CD14-positive monocyte (primary cell): Measurements from ENCODE around the gene MCF2L. TPM values are rescaled to one million over a fixed set of nuclear protein-coding genes. Genes with fewer than 3 reads are reported as not detected.

ENCODE experiments used
- DNase-seq, 3 donors: peaks; one replicate each; pipeline ENCODE4 v3.0.0-alpha.2; 2011 to 2022
- H2AFZ ChIP-seq: 2 replicates; pipeline ENCODE4 v1.6.0; 2012; ENCODE audit warnings: mild to moderate bottlenecking, low read depth, low read length, inconsistent platforms; ENCODE audit not compliant: insufficient read depth, poor library complexity, severe bottlenecking
- H3K27ac ChIP-seq, 2 donors: 1 replicate in 1 of 2; 2 replicates in 1 of 2; pipeline ENCODE4 v1.5.1; 2012 to 2013; ENCODE audit warnings: low read length in 2 of 2, control low read depth in 1 of 2, inconsistent platforms in 1 of 2, low read depth in 1 of 2, mild to moderate bottlenecking in 1 of 2
- H3K27me3 ChIP-seq, 2 donors: one replicate each; pipeline versions ENCODE4 v1.6.0 to v1.6.1; 2011 to 2013; ENCODE audit warnings: low read length in 2 of 2; ENCODE audit not compliant: control insufficient read depth in 2 of 2, insufficient read depth in 2 of 2
- H3K36me3 ChIP-seq, 2 donors: replicated peaks in 1 of 2; 1 replicate in 1 of 2; 2 replicates in 1 of 2; pipeline versions ENCODE4 v1.5.1 to v1.6.1; 2012 to 2013; ENCODE audit warnings: low read length in 2 of 2, control low read depth in 1 of 2, inconsistent platforms in 1 of 2, mild to moderate bottlenecking in 1 of 2; ENCODE audit not compliant: insufficient read depth in 2 of 2, control insufficient read depth in 1 of 2
- H3K4me1 ChIP-seq, 2 donors: 1 replicate in 1 of 2; 2 replicates in 1 of 2; pipeline versions ENCODE4 v1.5.1 to v1.6.1; 2012 to 2013; ENCODE audit warnings: low read length in 2 of 2, control low read depth in 1 of 2, inconsistent platforms in 1 of 2, mild to moderate bottlenecking in 1 of 2, moderate library complexity in 1 of 2; ENCODE audit not compliant: insufficient read depth in 2 of 2, control insufficient read depth in 1 of 2
- H3K4me2 ChIP-seq: replicated peaks from 2 replicates; pipeline ENCODE3; 2012; ENCODE audit warnings: low read length, moderate library complexity, mild to moderate bottlenecking; ENCODE audit not compliant: poor library complexity, severe bottlenecking; ENCODE audit errors: extremely low read depth
- H3K4me3 ChIP-seq, 3 experiments: fragments of 200-600 bp in 1 of 3; sonication (generic) in 1 of 3; replicated peaks in 1 of 3; 1 replicate in 2 of 3; 2 replicates in 1 of 3; pipeline ENCODE4 v1.5.1; 2011 to 2013; ENCODE audit warnings: low read length in 3 of 3, mild to moderate bottlenecking in 3 of 3, control low read depth in 2 of 3, low read depth in 2 of 3, inconsistent platforms in 1 of 3, moderate library complexity in 1 of 3
- H3K79me2 ChIP-seq: 2 replicates; pipeline ENCODE4 v1.6.0; 2012; ENCODE audit warnings: mild to moderate bottlenecking, control low read depth, inconsistent platforms, low read length, moderate library complexity; ENCODE audit not compliant: insufficient read depth
- H3K9ac ChIP-seq: 2 replicates; pipeline ENCODE4 v1.6.0; 2017; ENCODE audit warnings: low read length, mild to moderate bottlenecking; ENCODE audit not compliant: insufficient read depth, poor library complexity, severe bottlenecking
- H3K9me3 ChIP-seq, 2 donors: replicated peaks in 1 of 2; 1 replicate in 1 of 2; 2 replicates in 1 of 2; pipeline versions ENCODE4 v1.5.1 to v1.6.1; 2012 to 2013; ENCODE audit warnings: low read length in 2 of 2, control low read depth in 1 of 2; ENCODE audit not compliant: control insufficient read depth in 1 of 2, insufficient read depth in 1 of 2
- H4K20me1 ChIP-seq: 2 replicates; pipeline ENCODE4 v1.6.0; 2012; ENCODE audit warnings: mild to moderate bottlenecking, low read length, control low read depth, moderate library complexity; ENCODE audit not compliant: insufficient read depth
- H3K27ac Mint-ChIP-seq, 7 donors: one replicate each; pipeline ENCODE4 v1.8.0; 2020; ENCODE audit warnings: mild to moderate bottlenecking in 7 of 7, mixed read lengths in 7 of 7, moderate library complexity in 6 of 7, inconsistent platforms in 2 of 7
- H3K27me3 Mint-ChIP-seq, 3 donors: one replicate each; pipeline ENCODE4 v1.8.0; 2021 to 2022; ENCODE audit warnings: low read depth in 3 of 3, mild to moderate bottlenecking in 3 of 3, mixed read lengths in 3 of 3, moderate library complexity in 3 of 3, inconsistent platforms in 1 of 3
- H3K36me3 Mint-ChIP-seq, 2 donors: one replicate each; pipeline ENCODE4 v1.8.0; 2020; ENCODE audit warnings: mixed read lengths in 2 of 2, inconsistent platforms in 1 of 2, mild to moderate bottlenecking in 1 of 2
- H3K4me1 Mint-ChIP-seq: one replicate; pipeline ENCODE4 v1.8.0; 2020; ENCODE audit warnings: mild to moderate bottlenecking, mixed read lengths
- H3K4me3 Mint-ChIP-seq, 2 donors: one replicate each; pipeline ENCODE4 v1.8.0; 2020; ENCODE audit warnings: mild to moderate bottlenecking in 2 of 2, mixed read lengths in 2 of 2, moderate library complexity in 1 of 2
- H3K9me3 Mint-ChIP-seq, 7 donors: one replicate each; pipeline ENCODE4 v1.8.0; 2020 to 2022; ENCODE audit warnings: mixed read lengths in 7 of 7, mild to moderate bottlenecking in 6 of 7, moderate library complexity in 6 of 7, inconsistent platforms in 2 of 7
- WGBS: methylation state at CpG from one replicate; pipeline ENCODE4 v1.1.5; 2013; ENCODE audit warnings: missing lambda C conversion rate; ENCODE audit not compliant: insufficient coverage; 5-methylcytosine and 5-hydroxymethylcytosine counted together
- intact Hi-C, 2 donors: fragments of 100-400 bp; cut with micrococcal nuclease; formaldehyde crosslinking; loops; one replicate each; pipeline versions ENCODE4 v1.15.0 to v1.15.1; 2023
- polyA plus RNA-seq, 3 donors: library from polyadenylated mRNA; depleted of rRNA in 1 of 3; unstranded in 2 of 3; stranded (reverse) in 1 of 3; fragments of 300-500 nt in 2 of 3; fragments of >200 nt in 1 of 3; fragmentation: Illumina TruSeq in 2 of 3; gene quantifications; 1 replicate in 2 of 3; 2 replicates in 1 of 3; pipeline ENCODE4 v1.2.3, GENCODE V29; 2012 to 2021
- TF ChIP-seq, protein P1 (sequence below): fragments of 200-600 bp; IDR thresholded peaks from one replicate; pipeline ENCODE4 v1.8.0; 2022; ENCODE audit warnings: antibody characterized with exemption, mild to moderate bottlenecking

MCF2L gene
- polyA plus RNA-seq, 3 donors = not detected

GRCh38 chr13:113070855-113071254, 101.8 kb downstream of the MCF2L start:
- H3K9me3 Mint-ChIP-seq = peaks cover 2 to 16% (median 11%) of the 10 kb centered on the region in 7 donors
- no peak for DNase-seq
- no peak overlapping the region for H3K4me2 ChIP-seq
- H3K4me1 ChIP-seq = no peaks in the 10 kb centered on the region
- no peak overlapping the region for H2AFZ ChIP-seq
- no peaks in the 10 kb centered on the region for H3K27me3 Mint-ChIP-seq
- H3K4me3 Mint-ChIP-seq = no peak overlapping the region
- H3K27ac Mint-ChIP-seq = no peak overlapping the region
- no peaks in the 10 kb centered on the region for H3K79me2 ChIP-seq
- WGBS = 100% methylated on average over 1 of the region's 8 CpGs
- H3K36me3 Mint-ChIP-seq = no peaks in the 10 kb centered on the region
- intact Hi-C loops = no loop called here
- TF ChIP-seq, protein P1, sequence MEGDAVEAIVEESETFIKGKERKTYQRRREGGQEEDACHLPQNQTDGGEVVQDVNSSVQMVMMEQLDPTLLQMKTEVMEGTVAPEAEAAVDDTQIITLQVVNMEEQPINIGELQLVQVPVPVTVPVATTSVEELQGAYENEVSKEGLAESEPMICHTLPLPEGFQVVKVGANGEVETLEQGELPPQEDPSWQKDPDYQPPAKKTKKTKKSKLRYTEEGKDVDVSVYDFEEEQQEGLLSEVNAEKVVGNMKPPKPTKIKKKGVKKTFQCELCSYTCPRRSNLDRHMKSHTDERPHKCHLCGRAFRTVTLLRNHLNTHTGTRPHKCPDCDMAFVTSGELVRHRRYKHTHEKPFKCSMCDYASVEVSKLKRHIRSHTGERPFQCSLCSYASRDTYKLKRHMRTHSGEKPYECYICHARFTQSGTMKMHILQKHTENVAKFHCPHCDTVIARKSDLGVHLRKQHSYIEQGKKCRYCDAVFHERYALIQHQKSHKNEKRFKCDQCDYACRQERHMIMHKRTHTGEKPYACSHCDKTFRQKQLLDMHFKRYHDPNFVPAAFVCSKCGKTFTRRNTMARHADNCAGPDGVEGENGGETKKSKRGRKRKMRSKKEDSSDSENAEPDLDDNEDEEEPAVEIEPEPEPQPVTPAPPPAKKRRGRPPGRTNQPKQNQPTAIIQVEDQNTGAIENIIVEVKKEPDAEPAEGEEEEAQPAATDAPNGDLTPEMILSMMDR = no peak
- H3K36me3 ChIP-seq = no peaks in the 10 kb centered on the region
- no peaks in the 10 kb centered on the region for H3K4me1 Mint-ChIP-seq
- H3K9me3 ChIP-seq = peaks cover 0 to 6% of the 10 kb centered on the region in 2 donors
- H3K27me3 ChIP-seq = no peaks in the 10 kb centered on the region
- no peaks in the 10 kb centered on the region for H4K20me1 ChIP-seq
- no peak overlapping the region for H3K9ac ChIP-seq
- H3K4me3 ChIP-seq = no peak overlapping the region
- no peak overlapping the region for H3K27ac ChIP-seq

- intact Hi-C loops = no loop called here
- no peak overlapping the region for H3K27ac ChIP-seq
- TF ChIP-seq, protein P1 = no peak
These were observed 103.4 kb downstream of the MCF2L start for GRCh38 chr13:113072376-113072775.

More at GRCh38 chr13:113072376-113072775, 103.4 kb downstream of the MCF2L start:
- H2AFZ ChIP-seq = no peak overlapping the region
- WGBS = no CpG with 5 or more reads among the region's 3 CpGs
- Mint-ChIP-seq H3K4me1 (no peaks in the 10 kb centered on the region), H3K36me3 (no peaks in the 10 kb centered on the region), H3K27ac (no peak overlapping the region), H3K4me3 (no peak overlapping the region), H3K9me3 (peaks cover 2 to 16% (median 11%) of the 10 kb centered on the region in 7 donors), H3K27me3 (no peaks in the 10 kb centered on the region)
- DNase-seq = no peak
- H3K4me3 ChIP-seq = no peak overlapping the region
- no peaks in the 10 kb centered on the region for H3K27me3 ChIP-seq
- H3K79me2 ChIP-seq = no peaks in the 10 kb centered on the region
- no peak overlapping the region for H3K4me2 ChIP-seq
- H3K4me1 ChIP-seq = no peaks in the 10 kb centered on the region
- H4K20me1 ChIP-seq = no peaks in the 10 kb centered on the region
- peaks cover 0 to 6% of the 10 kb centered on the region in 2 donors for H3K9me3 ChIP-seq
- H3K36me3 ChIP-seq = no peaks in the 10 kb centered on the region
- no peak overlapping the region for H3K9ac ChIP-seq
